Stimulated activated CD4-positive, alpha-beta T cell treated with anti-CD3 and anti-CD28 coated beads, TNF-alpha, amount 100 ng/mL, for 24 hours (primary cell): ENCODE measurements around the gene SAMD14.

ENCODE experiments used
- DNase-seq, 3 experiments: peaks; one replicate each; pipeline ENCODE4 v3.0.0-alpha.2; 2020; ENCODE audit warnings: low read depth in 3 of 3

SAMD14 gene

DNA sequence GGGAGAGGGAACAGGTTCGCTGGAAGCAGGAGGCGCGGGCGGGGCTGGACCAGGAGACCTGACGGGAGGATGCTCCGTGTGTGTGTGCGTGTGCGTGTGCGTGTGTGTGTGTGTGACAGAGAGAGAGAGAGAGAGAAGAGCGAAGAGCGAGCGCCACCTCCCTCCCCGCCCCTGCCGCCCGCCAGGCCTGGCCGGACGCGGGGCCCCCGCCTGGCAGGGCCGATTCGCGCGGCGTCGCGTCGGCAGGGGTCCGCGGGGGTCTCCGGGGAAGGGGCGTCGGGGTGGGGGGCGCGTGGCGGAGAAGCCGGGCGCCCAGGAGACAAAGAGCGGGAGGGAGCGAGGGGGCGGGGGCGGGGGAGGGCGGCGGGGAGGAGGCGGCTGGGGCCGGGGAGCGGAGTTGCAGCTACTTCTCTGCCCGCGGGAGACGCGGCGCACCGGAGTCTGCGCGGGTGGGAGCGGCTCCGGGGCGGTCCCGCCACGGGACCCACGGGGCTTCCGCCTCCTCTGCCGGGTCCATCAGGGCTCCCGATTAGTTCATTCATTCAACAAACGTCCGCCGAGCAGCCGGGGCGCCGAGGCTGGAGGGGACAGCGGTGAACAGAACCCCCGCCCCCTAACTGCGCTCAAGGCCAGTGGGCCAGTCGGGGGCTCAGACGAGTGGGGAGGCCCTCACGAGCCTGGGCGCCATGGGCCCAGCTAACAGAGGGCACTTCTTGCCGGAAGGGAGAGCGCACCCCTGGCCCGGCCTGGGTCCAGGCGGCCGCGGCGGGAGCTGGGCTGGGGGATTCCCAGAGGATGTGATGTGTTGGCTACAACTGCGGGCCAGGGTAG is at the start of gene SAMD14:
SAMD14 (minus strand) TSS at position 433 of the 831 bp plus-strand sequence. CDS start 5,201 bp downstream, outside the sequence.
- DNase-seq, result no peak

DNA sequence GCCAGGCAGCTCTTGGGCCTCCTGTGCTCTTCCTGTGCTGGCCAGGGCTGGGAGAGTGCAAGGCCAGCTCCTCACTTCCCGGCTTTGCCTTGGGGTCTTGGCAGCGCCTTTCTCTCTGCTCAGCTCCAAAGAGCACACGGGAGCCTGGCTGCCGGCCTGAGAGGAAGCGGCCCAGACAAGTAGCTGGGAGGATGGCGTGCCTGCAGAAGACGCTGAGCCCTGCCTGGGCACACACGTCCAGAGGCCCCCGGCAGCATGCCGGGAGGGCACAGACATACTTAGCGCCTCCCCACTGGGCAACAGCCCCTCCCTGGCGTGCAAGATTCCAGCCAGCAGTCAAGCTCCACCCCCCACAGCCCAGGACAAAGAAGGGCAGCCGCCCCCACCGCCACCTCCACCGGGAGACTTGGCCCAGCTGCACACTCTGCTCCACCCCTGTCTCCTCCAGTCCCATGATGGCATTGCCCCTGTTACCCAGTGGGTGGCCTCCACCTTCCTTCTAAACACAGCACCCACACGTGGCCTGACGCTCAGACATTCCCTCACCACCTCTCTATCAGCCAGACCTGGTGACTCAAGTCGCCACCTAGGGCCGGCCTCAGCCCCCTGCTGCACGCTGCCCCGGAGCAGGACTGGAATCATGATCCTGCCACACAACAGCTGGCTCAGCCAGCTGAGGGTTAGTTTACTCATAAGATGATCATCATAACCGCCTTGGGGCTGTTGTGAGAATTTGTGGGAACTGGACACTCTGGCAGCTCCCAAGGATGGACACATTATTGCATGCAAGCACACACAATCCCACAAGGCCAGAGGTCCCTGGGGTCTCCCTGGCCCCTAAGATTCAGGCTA is 48.2 kb upstream of the SAMD14 start:
- DNase-seq, result peak in 1 of 3 experiments; percentile 49

DNA sequence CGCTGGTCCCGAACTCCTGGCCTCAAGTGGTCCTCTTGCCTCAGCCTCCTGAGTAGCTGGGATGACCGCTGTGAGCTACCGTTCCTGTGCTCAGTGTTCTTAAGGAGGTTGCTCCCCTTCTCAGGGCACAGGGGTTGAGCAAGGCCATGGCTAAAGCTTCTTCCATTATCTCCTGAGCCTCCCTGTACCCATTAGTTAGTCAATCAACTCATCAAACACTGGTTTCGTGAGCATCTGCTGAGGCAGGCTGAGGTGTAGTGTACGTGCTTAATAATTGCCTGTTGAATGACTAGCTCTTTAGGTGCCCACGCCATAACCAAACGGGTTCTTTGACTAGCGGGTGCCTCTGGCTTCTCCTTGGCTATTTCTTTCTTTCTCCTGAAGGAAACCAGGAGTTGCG is 47.5 kb upstream of the SAMD14 start:
- DNase-seq, result no peak

DNA sequence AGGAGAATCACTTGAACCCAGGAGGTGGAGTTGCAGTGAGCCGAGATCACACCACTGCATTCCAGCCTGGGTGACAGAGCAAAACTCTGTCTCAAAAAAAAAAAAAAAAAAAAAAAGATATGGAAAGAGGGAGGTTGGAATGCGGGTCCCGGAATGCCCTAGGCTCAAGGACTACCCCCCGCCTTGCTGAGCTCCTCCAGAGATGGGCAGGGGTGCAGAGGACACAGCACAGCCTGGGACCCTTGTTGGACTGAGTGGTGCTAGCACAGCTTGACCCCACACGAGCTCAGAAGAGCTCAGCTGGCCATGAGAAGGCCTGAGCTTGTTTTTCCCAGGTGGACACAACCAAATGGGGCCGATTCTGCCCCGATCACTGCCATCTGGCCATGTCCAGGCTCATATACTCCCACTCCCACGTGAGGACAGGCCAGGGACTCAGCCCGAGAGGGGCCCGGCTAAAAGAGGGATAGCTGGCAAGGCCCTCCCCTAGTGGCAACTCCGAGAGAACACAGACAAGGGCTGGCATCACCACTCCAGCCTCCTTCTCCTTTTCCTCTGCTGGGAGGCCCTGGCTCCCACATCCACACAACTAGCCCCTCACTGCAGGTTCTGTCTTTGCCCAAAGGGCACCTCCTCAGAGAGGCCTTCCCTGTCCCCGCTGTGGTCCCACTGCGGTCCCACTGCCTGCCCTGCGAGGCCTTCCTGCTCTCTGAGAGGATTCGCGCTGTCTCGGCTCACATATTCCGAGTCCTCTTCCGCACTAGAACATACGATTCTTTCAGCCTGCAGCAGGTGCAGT is 46.8 kb upstream of the SAMD14 start:
- no peak for DNase-seq

DNA sequence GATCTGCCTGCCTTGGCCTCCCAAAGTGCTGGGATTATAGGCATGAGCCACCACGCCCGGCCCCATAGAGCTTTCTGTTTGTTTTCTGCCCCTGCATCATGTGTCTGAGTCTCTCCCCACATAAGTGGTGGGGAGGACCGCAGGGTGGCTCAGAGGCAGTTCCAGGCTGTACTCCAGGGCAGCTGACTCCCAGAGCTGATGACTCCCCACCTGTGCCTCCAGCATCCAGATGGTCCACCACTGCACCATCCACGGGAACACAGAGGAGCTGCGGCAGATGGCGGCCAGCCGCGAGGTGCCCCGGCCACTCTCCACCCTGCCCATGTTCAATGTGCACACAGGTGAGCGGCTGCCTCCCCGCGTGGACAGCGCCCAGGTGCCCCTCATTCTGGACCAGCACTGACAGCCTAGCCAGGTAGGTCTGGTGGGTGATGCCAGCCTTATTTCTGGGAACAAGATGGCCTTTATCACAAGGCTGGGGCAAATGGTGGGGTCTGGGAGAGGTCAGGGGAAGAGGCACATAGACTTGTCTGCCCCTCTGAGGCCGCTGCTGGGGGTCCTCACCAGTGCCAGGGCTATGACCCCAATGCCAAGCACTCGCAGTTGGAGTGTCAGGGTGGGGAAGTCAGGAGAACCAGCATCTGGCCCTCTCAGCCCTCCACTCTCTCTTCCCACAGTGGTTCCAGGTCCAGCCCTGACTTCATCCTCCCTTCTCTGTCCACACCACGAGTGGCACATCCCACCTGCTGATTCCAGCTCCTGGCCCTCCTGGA is 45.3 kb upstream of the SAMD14 start:
- DNase-seq, result no peak

DNA sequence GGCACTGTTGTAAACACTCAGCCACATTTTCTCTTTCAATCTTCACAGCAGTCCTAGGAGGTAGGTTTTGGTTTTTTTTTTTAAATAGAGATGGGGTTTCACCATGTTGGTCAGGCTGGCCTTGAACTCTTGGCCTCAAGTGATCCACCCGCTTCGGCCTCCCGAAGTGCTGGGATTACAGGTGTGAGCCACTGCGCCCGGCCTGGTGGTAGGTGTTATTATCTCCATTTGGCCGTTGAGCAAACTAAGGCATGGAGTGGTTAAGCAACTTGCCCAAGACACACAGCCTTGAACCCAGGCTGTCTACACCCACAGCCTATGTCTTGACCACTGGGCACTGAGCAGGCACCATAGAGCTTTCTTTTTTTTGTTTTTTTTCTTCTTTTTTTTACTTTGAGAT is 44.5 kb upstream of the SAMD14 start:
- DNase-seq, result no peak

DNA sequence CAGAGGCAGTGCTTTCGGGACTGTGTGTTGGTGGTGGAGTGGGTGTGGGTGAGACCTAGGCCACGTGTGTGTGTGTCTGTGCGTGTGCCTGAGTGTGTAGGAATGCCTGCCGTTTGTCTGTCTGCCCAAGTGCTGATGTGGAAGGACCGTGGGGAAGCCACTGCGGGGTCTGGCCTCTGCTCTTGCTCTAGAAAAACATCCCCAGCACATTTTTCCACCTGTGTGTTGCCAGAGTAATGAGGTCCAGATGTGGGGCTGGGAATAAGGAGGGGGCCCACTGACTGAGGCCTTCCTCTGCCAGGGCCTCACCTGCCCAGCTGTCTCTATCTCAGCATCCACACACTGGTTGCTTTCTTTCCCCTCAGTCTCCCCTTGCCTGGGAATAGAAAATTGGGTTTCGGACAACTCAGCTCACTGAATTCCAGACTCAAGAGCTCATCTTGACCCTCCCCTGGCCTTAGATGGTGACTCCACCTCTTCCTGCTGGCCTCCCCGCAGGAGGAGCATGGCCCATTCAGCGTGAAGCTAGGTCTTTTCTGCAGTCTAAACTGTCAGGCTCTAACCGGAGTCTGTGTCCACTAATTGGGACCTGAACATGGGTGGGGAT is 43.5 kb upstream of the SAMD14 start:
- DNase-seq, result no peak

DNA sequence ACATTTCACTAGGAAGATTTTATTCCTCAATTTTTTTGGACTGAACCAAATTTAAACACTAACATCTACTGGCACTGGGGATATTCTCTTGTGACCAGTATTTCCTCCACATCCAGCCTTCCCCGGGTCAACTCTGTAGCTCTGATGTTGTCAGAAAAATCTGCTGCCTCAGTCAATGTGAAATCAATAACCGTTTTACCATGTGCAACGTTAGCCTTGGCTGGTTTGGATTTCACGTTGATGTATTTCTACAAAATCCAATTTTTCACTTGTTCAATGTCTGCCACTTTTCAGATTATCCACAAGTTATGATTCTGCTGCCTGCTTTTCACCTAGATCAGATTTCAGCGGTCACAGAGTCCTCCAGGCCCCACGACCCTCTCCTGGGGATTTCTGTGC is 43.0 kb upstream of the SAMD14 start:
- DNase-seq, result no peak

DNA sequence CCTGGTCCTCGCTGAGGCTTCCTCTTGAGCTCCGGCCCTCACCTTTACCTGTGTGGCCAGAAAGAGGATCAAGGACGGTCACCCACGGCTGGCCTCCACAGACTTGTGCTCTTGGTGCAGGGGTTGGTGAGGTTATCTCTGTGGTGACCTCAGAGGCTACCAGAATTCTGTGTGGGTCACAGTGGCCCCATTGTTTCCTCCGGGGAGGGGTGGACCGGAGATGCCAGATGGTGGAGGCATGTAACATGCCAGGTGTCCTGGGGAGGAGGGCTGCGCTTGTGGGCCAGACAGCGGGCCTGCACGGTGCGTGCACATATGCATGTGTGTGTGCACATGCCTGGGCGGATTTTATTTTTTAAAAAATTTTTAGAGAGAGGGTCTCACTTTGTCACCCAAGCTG is 42.2 kb upstream of the SAMD14 start:
- no peak for DNase-seq

DNA sequence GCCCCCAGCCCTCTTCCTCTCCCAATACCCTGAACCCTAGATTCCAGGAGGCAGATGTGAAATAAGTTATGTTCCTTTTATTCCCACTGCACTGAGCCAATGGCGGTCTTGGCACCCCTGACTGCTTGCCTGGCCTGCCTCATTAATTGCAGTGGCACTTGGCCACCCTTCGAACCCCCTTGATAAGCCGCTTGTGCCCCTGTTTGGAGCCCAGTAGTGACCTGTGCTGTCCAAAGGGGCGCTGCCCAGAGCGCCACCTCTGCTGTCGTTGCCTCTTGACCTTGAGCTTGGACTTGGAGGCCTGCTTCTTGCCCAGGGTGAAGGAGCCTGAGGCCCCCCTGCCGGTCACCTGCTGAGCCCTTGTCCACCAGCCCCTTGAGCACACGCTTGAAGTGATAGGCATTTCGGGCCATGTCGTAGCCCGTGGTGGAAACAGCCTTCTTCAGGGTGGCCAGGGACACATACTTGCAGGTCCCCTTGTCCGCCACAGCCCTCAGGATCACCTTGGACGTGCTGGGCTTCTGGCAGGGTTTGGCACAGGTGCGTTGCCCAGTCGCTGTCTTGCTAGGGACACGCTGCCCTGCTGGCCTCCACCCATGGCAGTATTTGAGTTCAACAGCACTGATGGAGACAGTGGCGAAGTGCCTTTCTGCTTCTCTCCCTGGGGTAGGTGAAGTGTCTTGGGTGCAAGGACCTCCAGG is 41.6 kb upstream of the SAMD14 start:
- DNase-seq, result no peak

DNA sequence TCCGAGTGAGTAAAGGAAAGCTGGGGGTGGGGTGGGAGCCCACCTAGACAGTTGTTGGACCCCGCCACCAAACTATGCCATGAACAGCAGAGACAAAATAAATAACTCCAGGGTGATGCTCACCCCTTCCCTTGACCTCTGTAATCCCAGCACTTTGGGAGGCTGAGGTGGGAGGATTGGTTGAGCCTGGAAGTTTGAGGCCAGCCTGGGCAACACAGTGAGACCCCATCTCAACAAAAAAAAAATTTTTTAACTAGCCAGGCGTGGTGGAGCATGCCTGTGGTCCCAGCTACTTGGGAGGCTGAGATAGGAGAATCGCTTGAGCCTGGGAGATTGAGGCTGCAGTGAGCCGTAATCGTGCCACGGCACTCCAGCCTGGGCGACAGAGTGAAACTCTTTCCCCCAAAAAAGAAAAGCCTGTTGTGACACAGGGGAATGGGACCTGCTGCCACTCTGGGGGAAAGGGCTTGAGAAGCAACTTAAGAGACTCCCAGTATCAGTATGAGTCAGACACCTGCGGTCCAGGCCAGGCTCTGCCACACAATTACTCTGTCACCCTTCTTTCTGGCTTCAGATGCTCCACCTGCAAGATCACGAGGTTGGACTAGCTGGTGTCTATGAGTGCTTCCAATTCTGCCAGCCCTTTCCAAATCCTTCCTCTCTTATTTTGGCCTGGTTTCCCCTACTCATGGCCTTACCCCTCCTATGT is 40.9 kb upstream of the SAMD14 start:
- no peak for DNase-seq

DNA sequence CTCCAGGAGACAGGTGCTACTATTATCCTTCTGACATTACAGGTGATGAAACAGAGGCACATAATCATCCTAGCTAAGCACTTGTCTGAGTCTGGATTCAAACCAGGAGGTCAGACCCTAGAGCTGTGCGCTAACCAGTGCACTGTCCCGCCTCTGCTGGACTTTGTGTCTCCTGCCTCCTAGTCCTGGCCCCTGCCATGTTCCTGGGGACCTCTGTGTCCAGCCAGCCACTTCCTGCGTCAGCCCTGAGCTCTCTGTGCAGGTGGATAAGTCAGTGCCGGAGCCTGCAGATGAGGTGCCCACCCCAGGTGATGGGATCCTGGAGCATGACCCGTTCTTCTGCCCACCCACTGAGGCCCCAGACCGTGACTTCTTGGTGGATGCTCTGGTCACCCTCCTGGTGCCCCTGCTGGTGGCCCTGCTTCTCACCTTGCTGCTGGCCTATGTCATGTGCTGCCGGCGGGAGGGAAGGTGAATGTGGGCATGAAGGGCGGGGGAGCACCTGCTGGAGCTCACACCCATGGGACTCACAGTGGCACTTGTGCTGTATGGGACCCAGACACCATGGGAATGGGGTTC is 40.0 kb upstream of the SAMD14 start:
- DNase-seq, result no peak

DNA sequence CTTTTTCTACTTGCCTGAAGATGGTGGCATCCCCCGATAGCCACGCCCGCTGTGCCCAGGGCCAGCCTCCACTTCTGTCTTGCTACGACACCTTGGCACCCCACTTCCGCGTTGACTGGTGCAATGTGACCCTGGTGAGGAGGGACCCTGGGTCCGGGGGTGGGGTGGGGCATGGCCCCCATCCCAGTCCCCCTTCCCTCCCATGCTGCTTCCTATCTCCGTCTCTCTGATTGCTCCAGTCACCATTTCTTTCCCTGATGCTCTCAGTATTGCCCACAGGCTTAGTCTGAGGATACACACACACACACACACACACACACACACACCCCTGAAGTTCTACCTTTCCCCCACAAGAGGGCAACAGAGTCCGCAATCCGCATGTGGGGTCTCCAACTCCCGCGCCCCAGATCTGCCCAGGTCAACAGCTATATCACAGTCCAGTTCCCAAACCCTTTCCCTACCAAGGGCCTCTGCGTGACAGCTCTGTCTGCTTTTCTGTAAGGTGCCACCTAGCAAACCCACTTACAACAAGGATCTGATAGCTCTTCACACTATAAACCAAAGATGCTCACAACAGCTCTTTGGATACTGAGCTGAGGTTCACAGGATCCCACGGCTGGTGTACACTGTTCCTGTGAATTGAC is 39.3 kb upstream of the SAMD14 start:
- peak in 1 of 3 experiments; percentile 43 for DNase-seq

DNA sequence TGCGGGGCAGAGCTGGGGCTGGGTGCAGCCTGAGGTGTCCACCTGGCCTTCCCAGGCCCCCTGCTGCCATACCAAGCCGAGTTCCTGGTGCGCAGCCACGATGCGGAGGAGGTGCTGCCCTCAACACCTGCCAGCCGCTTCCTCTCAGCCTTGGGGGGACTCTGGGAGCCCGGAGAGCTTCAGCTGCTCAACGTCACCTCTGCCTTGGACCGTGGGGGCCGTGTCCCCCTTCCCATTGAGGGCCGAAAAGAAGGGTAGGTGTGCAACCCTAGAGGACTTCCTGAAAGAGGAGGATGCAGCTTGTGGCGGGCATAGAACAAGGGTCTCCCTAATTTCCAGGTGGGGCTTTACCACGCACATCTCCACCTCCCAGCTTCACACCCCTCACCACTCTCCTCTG is 38.4 kb upstream of the SAMD14 start:
- DNase-seq, result no peak

DNA sequence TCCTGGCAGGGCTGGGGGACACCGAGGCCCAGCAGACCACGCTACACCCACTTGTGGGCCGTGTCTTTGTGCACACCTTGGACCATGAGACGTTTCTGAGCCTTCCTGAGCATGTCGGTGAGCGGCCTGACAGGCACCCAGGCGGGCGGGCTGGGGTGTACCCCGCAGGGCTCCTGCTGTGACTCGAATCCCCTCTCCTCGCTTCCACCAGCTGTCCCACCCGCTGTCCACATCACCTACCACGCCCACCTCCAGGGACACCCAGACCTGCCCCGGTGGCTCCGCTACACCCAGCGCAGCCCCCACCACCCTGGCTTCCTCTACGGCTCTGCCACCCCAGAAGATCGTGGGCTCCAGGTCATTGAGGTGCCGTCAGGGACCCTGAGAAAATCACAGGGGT is 37.4 kb upstream of the SAMD14 start:
- DNase-seq, result no peak

DNA sequence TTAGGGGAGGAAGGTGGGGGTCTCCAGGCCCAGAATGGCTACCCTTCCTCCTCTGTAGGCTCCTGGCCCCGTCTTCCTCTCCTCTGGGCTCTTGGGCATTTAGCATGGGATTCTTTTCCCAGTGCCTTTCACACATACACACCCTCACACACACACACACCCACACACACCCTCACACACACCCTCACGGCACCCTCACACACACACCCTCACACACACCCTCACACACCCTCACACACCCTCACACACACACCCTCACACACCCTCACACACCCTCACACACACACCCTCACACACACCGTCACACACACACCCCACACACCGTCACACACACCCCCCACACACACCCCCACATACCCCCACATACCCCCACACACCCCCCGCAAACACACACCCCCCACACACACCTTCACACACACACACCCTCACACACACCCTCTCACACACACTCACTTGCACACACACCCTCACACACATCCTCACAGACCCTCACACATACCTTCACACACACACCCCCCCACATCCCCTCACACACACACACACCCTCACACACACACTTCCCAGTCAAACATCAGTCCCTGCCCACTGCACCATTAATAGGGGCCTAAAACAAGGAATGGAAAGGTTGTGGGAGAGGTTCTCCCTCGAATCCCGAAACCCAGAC is 36.7 kb upstream of the SAMD14 start:
- DNase-seq, result no peak

DNA sequence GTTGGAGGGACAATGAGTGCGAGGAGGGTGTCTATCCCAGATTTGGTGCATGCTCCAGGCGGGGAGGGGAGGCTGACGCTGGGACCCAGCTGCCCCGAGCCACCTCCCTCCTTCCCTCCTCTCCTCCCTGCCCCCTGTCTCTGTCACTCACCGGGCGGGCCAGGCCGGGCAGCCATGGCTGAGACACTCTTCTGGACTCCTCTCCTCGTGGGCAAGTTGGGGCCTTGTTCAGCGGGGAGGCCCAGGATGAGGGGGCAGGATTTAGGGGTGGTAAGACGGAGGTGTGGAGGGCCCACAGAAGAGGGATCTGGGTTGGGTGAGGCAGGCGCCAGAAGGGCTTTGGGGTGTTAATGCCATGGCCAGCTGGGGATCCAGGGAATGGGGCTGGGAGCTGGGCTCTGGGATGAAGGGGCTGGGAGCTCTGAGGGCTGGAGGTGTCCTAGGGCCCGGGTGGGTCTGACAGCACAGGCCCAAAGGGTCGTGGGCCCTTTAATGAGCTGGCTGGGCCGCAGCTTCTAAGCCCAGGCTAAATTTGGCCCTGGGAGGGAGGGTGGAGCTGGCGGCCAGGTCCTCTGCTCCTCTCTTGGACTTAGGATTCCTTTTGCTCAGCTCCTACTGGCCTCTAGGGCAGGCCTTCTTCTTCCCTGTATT is 36.0 kb upstream of the SAMD14 start, which contains the start of gene SGCA:
SGCA (plus strand) TSS at position 139 of the 651 bp plus-strand sequence; CDS start at position 175, 36 bp downstream.
- no peak for DNase-seq

DNA sequence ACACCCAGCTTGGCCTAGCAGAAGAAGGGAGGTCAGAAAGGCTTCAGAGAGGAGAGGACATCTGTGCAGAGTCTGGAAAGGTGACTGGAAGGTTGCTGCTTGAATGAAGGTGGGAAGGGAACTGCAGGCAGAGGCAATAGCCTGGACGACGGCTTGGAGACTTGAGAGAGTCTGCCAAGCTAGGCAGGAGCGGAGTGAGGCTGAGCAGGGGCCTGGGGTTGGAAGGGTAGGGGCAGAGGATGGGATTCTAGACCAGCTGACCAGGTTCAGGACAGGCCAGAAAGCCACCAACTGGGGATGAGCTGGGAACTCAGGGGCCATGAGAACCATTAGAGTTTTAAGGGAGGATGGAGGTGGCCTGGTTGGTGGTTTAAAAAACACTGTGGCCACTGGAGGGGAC is 35.5 kb upstream of the SAMD14 start:
- DNase-seq, result no peak
